Measurements from ENCODE around the gene CLEC18B.
A peak's percentile ranks its signal among the peaks of the same experiment; 100 is the strongest.
"Not testable (repeated sequence)": the region's sequence is repeated elsewhere in the genome, so short reads cannot be mapped to it uniquely, and the experiment has no call there.

CLEC18B gene

DNA sequence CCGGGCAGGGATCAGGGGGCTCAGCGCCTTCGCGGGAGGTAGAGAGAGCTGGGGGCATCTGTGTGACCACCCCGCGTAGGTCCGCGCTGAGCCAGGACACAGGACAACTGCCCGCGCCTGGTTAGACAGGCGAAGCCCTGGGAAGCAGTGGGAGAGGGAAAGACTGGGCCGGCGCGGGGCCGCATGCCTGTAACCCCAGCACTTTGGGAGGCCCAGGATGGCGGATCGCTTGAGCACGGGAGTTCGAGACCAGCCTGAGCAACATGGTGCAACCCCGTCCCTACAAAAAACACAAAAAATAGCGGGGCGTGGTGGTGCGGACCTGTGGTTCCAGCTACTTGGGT, 13.9 kb downstream of the CLEC18B start:
- not testable (repeated sequence) for H3K27ac ChIP-seq

DNA sequence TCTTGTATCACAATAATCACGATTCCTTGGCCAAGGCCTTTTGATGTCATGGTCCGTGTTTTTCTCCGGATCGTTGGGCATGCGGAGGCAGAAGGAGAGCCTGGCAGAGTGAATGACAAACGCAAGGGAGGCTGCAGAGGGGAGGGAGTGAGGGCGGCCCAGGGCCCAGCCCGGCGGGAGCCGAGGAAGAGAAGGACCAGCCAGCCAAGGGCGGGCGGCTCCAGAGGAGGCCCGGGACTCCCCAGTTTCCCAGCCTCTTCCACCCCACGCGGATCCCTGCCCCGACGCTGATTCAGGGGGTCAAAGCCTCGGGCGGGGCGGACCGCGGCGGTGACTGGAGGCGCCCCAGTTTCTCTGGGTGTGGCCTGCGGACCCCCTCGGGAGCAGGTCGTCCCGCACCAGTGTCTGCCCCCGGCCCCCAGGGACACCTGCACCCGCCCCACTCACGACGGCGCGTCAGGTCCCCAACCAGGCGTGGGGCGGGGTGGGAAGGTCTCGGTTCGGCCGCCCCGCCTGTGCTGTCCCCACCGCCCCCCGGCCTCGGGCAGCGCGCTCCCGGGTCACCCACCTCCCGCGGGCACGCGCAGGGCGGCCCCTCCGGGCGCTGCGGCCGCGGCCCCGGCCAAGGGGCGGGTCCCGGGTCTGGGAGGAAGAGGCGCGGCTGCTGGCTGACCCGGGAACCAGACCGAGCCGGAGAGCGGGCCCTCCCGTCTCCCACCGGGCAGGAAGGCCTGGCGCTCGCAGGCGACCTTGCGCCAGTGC, 14.5 kb downstream of the CLEC18B start:
- H3K27ac ChIP-seq: not testable (repeated sequence)

DNA sequence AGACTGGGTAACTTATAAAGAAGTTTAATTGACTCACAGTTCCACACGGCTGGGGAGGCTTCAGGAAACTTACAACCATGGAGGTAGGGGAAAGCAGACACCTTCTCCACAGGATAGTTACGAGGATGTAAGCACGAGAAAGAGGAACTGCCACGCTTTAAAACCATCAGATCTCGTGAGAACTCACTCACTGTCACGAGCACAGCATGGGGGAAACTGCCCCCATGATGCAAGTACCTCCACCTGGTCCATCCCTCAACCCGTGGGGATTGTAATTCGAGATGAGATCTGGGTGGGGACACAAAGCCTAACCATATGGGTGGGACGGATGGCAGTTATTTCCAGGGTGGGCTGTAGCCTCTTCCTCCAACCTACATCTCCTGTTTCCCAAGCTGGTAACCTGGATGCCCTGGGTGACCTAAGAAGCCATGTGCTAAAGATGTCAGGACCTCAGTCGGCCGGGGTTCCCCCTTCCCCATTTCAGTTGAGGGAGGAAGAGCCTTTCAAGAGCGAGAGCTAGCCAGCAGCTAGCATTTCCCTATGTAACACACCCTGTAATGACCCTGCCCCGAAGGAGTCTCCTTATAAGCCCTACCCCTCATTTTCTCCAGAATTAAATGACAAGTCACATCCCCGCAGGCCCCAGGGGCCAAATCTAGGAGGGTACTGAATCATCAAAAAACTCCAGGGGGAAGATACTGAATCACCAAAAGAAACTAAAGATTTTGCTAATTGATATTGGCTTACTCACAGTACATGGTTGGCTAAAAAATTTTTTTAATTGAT, 16.9 kb downstream of the CLEC18B start:
- H3K27ac ChIP-seq: not testable (repeated sequence)

DNA sequence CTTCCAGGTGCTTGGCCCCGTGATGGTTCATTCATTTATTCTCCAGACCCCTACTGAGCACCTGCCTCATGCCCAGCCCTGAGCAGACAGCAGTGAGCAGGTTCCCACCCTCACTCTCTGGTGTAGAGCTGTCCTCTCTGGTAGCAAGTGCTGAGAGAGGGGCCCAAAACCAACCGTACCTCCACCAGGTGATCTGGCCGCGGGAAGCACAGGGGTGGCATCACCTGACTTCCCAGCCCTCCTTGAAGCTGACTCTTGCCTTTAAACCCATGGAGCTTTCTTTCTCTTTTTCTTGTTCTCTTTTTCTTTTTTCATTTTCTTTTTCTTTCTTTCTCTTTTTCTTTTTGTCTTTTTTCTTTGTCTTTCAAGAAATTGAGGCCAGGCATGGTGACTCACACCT, 21.0 kb downstream of the CLEC18B start:
- not testable (repeated sequence) for H3K27ac ChIP-seq

DNA sequence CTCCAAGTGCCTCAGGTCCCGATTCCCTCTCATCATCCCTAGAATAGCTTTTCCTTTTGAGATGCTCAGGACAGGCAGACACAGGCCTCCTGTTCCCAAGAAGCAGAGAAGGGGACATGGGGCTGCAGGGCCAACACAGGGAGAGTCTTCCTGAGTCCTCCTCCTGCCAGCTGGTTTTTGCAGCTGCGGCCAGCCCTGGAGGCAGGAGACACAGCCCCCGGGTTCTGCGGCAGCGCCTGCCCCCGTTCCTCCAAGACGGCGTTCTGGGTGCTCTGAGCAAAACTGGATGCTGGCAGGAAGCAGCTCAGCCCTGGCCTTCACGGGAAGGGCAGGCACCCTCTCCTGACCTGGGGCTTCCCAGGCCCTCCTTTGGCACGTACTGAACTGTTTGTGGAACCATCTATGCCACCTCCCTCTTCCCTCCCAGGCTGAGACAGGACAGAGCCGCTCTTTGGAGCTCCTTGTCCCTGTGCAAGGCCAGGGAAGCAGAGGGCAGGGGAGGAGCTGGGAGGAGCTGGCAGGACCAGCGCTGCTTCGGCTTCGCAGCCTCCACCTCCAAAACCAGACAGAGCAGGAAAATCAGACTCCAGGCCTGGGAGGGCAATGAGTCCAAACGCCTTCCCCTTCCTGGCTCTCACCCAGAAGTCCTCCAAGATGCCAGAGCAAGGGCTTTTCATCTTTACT, 22.9 kb downstream of the CLEC18B start:
- not testable (repeated sequence) for H3K27ac ChIP-seq

DNA sequence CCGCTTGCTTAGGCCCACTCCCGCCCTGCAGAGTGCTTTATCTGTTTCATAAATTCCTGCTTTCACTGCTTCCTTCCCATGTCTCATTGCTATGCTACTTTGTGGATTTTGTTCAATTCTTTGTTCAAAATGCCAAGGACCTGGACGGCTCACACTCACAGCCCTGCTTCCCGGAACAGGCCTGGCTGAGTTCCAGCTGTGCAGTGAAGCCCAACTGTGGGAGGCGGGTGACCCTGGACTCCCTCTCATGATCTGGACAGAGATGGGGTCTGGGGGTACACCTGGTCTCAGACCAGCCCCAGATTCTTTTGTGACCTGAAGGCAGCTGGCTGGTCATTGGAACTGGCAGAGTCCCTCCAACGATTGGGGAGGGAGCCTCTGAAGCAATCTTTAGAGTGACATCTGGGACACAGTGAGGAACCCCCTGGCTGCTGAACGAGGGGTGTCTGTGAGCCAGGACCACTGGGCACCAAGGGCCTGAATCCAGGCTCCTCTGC, 24.7 kb downstream of the CLEC18B start:
- not testable (repeated sequence) for H3K27ac ChIP-seq

DNA sequence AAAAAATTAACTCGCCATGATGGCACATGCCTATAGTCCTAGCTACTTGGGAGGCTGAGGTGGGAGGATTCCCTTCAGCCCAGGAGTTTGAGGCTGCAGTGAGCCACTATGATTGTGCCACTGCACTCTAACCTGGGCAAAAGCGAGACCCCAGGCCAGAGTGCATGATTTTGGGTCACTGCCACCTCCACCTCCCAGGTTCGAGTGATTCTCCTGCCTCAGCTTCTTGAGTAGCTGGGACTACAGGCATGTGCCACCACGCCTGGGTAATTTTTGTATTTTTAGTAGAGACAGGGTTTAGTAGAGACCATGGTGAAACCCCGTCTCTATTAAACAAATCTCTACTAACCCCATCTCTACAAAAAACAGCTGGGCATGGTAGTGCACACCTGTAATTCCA, 26.7 kb downstream of the CLEC18B start:
- H3K27ac ChIP-seq: not testable (repeated sequence)

DNA sequence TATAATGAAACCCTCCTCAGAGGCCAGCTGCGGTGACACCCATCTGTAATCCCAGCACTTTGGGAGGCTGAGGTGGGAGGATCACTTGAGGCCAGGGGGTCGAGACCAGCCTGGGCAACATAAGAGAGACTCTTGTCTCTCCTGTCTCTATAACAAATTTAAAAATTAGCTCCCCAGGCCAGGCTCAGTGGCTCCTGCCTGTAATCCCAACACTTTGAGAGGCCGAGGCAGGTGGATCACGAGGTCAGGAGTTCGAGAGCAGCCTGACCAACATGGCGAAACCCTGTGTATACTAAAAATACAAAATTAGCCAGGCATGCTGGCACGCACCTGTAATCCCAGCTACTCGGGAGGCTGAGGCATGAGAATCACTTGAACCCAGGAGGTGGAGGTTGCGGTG, 27.1 kb downstream of the CLEC18B start:
- H3K27ac ChIP-seq: not testable (repeated sequence)

DNA sequence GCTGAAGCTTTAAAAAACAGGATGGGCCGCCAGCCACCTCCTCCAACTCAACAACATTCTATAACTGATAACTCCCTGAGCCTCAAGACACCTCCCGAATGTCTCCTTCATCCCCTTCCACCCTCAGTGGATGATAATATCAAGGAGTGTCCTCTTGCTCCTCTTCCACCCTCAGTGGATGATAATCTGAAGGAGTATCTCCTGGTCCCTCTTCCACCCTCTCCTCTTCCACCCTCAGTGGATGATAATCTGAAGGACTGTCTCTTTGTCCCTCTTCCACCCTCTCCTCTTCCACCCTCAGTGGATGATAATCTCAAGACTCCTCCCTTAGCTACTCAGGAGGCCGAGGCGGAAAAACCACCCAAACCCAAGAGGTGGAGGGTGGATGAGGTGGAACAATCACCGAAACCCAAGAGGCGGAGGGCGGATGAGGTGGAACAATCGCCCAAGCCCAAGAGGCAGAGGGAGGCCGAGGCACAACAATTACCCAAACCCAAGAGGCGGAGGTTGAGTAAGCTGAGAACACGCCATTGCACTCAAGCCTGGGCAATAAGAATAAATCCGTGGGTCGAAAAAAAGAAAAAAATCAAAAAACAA, 29.7 kb downstream of the CLEC18B start:
- not testable (repeated sequence) for H3K27ac ChIP-seq

DNA sequence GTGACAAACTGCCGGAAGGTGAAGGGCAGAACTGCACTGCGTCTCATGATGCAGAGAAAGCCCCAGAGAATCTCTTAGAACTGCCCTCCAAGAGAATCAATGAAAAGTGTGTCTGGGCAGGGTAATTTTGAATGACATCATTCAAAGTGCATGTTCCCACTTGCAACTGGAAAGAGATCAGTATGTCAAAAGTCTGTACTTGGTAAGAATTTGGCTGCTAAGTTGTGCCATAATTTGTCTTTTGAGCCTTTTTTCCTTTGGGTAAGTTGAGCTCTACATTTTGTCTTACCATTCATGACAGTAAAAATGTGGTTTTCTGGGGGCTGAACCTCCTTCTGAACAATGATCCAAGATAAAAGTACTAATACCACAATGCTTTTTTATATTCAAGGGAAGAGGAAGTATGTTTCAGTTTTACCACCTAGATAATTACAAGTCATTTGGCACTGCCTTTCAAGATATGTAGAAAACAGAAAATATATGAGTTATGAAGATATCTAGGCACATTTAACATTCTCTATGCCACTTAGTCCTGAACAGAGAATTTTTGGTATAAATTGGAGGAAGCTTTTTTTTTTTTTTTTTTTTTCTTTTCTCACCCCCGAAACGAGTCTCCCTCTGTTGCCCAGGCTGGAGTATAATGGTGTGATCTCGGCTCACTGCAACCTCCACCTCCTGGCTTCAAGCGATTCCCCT, 38.8 kb downstream of the CLEC18B start:
- not testable (repeated sequence) for H3K27ac ChIP-seq

DNA sequence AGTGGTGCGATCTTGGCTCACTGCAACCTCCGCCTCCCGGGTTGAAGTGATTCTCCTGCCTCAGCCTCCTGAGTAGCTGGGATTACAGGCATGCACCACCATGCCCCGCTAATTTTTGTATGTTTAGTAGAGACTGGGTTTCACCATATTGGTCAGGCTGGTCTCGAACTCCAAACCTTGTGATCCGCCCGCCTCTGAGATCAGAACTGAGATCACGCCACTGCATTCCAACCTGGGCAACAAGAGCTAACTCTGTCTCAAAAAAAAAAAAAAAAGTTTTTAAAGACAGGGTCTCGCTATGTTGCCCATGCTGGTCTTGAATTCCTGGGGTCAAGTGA, 47.5 kb downstream of the CLEC18B start:
- not testable (repeated sequence) for H3K27ac ChIP-seq

DNA sequence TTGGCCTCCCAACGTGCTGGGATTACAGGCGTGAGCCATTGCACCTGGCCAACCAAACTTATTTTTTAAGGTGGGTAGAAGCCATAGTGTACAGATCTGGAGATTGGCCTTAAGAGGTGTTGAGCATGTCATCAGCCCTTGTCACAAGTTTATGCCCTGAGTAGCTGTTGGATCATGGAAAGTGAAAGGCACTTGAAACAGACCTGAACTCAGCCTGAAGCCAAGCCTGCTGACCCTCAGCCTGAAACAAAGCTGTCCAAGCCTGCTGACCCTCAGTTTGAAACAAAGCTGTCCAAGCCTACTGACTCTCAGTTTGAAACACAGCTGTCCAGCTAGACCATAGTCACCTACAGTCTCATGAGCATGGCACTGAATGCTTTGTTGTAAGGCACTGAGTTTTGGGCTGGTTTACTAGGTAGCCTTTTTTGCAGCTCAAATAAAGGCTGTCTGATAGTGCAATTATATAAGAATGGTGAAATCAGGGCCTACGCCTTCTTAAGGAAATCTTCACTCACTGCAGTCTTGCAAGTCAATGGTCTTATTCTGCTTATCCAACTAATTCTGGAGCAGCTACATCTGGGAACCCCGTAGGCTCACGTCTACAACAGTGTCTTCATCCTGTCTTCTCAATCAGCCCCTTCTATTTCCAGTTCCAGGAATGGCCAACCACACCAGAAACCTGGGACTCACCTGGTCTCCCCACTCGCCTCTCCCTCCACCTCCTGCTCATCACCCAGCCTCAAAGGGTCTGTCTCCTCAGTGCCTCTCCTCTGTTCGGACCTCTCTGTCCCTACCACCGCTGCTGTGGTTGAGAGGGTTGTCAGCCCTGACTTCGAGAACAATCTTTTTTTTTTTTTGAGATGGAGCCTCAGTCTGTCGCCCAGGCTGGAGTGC, 48.1 kb downstream of the CLEC18B start:
- TF ChIP-seq, protein P1, sequence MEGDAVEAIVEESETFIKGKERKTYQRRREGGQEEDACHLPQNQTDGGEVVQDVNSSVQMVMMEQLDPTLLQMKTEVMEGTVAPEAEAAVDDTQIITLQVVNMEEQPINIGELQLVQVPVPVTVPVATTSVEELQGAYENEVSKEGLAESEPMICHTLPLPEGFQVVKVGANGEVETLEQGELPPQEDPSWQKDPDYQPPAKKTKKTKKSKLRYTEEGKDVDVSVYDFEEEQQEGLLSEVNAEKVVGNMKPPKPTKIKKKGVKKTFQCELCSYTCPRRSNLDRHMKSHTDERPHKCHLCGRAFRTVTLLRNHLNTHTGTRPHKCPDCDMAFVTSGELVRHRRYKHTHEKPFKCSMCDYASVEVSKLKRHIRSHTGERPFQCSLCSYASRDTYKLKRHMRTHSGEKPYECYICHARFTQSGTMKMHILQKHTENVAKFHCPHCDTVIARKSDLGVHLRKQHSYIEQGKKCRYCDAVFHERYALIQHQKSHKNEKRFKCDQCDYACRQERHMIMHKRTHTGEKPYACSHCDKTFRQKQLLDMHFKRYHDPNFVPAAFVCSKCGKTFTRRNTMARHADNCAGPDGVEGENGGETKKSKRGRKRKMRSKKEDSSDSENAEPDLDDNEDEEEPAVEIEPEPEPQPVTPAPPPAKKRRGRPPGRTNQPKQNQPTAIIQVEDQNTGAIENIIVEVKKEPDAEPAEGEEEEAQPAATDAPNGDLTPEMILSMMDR (conservative IDR thresholded peaks at IDR 0.05): no peak
- no peak overlapping the region for H3K27ac ChIP-seq

DNA sequence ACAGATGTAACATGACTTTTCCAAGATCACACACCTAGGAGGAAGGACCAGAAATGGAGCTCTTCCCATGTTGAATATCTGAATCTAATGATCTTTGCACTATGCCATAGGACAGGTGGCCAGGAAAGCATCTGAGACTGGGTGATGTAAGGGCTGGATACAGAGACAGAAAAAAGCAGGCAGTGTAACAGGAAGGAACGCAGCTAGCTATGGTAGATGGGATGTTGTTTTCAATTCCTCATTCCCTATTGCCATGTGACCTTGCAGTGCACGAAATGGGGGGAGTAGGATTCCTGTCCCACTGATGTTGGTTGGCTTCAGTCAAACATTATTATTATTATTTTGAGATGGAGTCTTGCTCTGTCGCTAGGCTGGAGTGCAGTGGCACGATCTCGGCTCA, 48.9 kb downstream of the CLEC18B start:
- H3K27ac ChIP-seq: no peak overlapping the region
- TF ChIP-seq, protein P1 (conservative IDR thresholded peaks at IDR 0.05): no peak

DNA sequence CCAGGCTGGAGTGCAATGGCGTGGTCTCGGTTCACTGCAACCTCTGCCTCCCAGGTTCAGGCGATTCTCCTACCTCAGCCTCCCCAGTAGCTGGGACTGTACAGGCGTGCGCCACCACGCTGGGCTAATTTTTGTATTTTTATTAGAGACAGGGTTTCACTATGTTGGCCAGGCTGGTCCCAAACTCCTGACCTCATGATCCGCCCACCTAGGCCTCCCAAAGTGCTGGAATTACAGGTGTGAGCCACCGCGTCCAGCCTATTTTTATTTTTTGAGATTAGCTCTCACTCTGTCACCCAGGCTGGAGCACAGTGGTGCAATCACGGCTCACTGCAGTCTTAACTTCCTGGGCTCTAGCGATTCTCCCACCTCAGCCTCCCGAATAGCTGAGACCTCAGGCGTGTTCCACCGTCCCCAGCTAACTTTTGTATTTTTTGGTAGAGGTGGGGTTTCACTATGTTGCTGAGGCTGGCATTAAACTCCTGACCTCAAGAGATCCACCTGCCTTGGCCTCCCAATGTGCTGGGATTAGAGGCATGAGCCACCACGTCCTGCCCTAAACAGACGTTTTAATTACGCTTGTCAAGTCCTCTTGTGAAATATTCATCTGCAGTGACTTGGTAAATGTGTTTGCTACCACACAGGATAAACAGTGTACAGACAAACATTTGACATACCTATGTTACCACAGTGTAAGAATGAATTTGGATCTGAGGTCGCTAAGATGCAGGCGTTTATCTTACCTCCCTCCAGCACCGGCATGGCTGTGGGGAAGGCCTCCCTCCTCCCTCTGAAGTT, 50.7 kb downstream of the CLEC18B start:
- not testable (repeated sequence) for H3K27ac ChIP-seq

DNA sequence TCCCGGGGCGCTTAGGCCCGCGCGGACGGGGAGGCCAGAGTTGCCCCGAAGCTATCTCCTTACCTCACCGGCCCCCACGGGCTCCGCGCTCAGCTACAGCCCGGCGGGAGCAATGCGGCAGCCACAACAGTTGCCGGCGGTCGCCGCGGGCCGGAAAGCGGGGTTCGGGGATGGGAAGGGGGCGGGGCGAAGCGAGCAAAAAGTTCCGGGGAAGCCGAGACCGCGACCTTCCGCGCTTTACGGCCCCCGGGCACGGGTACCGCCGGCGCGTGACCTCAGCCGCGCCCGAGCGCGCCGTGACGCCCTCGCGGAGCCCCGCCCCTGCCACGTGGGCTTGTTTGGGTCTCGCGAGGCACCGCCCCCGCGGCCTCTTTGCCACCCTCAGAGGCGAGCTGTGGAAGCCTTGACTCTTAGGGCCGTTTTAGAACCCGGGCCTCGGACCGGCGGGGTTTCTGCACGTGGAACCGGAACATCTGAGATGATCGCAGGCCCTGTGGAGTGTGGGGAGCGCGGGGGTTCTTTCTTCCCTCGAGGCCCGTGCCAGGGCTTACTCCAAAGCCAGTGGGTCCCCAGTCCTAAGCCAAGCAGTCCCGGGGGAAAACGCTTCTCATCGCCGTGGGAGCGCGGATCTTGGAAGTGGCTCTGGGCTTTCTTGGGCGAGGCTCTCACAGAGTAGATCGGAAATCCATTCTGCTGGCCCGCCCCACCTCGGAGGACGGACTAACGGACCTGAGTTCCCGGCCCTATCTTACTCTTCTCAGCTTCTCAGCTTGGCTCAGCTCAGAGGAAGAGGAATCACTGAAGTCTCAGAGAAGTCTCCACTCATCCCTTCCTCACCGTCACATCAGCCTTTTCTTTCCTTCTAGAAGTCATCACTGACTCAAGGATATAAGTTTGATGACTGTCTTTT, 53.0 kb downstream of the CLEC18B start:
- H3K27ac ChIP-seq: peak overlapping the region; percentile 52

Data from VCaP (cell line).